HCT116 (cell line): ENCODE measurements around the gene WDR26.

Experiments used
- ATF3 ChIP-seq: IDR thresholded peaks from 2 replicates; pipeline ENCODE4 v1.6.1; 2012
- CTCF ChIP-seq, 3 experiments: fragments of 200-600 bp in 1 of 3; sonication (generic) in 1 of 3; IDR thresholded peaks in 2 of 3; conservative IDR thresholded peaks in 1 of 3; 2 replicates each; pipeline ENCODE4 v1.5.1; 2012 to 2017; ENCODE audit warnings: low read depth in 2 of 3, low read length in 2 of 3, antibody characterized with exemption in 1 of 3, borderline replicate concordance in 1 of 3, control low read depth in 1 of 3, mild to moderate bottlenecking in 1 of 3, mixed read lengths in 1 of 3, mixed run types in 1 of 3, moderate library complexity in 1 of 3; ENCODE audit not compliant: insufficient read depth in 1 of 3
- EZH2 ChIP-seq: fragments of 200-600 bp; sonication (generic); IDR thresholded peaks from 2 replicates; pipeline ENCODE4 v1.6.1; 2017; ENCODE audit warnings: antibody characterized with exemption, mixed run types
- POLR2A ChIP-seq: IDR thresholded peaks from 2 replicates; pipeline ENCODE4 v1.7.0; 2011; ENCODE audit warnings: borderline replicate concordance; ENCODE audit not compliant: insufficient read depth, insufficient read length; ENCODE audit errors: extremely low read depth
- SIN3A ChIP-seq: IDR thresholded peaks from 2 replicates; pipeline ENCODE4 v1.6.1; 2012; ENCODE audit warnings: low read depth
- YY1 ChIP-seq: IDR thresholded peaks from 2 replicates; pipeline ENCODE4 v1.6.1; 2011; ENCODE audit warnings: low read length, low read depth, moderate library complexity, mild to moderate bottlenecking; ENCODE audit not compliant: insufficient replicate concordance; ENCODE audit errors: extremely low read depth

- no peak for TF ChIP-seq YY1
- no peak for TF ChIP-seq CTCF (IDR thresholded peaks at IDR 0.05 in 2 of 3, conservative IDR thresholded peaks at IDR 0.05 in 1 of 3; ENCODE audit: borderline replicate concordance in 1 of 3, insufficient read depth in 1 of 3, low read depth in 2 of 3, low read length in 2 of 3)
- no peak for TF ChIP-seq POLR2A
- TF ChIP-seq EZH2, result no peak
- TF ChIP-seq ATF3, result no peak
- TF ChIP-seq SIN3A, result no peak
Observed at GRCh38 chr1:224429616-224430326, 4.8 kb downstream of the WDR26 start.
